Retinal pigment epithelial cell (primary cell): ENCODE results near the gene C17orf67.

Experiments used
- DNase-seq: peaks from one replicate; pipeline ENCODE4 v3.0.0-alpha.2; 2010; ENCODE audit warnings: low read depth
- H3K4me3 ChIP-seq: 2 replicates; pipeline ENCODE4 v1.5.1; 2011; ENCODE audit warnings: mild to moderate bottlenecking, low read length, control low read depth, moderate library complexity
- CTCF ChIP-seq: conservative IDR thresholded peaks from 2 replicates; pipeline ENCODE4 v1.5.1; 2011; ENCODE audit warnings: low read depth, low read length, control low read depth, inconsistent platforms

C17orf67 gene

GRCh38 chr17:56834380-56835263, 902 bp upstream of the C17orf67 start:
- H3K4me3 ChIP-seq = peak overlapping the region; percentile 60
- no peak for TF ChIP-seq CTCF
- DNase-seq = no peak

GRCh38 chr17:56833057-56833808, 487 bp downstream of the C17orf67 start:
- no peak for TF ChIP-seq CTCF
- DNase-seq = no peak
- H3K4me3 ChIP-seq = peak overlapping the region; percentile 73

GRCh38 chr17:56832446-56832845, 1.3 kb downstream of the C17orf67 start:
- TF ChIP-seq CTCF = no peak
- no peak for DNase-seq
- H3K4me3 ChIP-seq = no peak overlapping the region

- no peak for DNase-seq
- H3K4me3 ChIP-seq = no peak overlapping the region
- no peak for TF ChIP-seq CTCF
Measured at GRCh38 chr17:56831369-56832095, 2.2 kb downstream of the C17orf67 start.

GRCh38 chr17:56830726-56831368, 2.9 kb downstream of the C17orf67 start:
- no peak for DNase-seq
- no peak overlapping the region for H3K4me3 ChIP-seq
- no peak for TF ChIP-seq CTCF

- DNase-seq = no peak
- no peak overlapping the region for H3K4me3 ChIP-seq
- TF ChIP-seq CTCF = no peak
Measured at GRCh38 chr17:56826611-56827414, 6.9 kb downstream of the C17orf67 start.
